ENCODE measurements around the gene TEX50. TPM values are rescaled to one million over a fixed set of nuclear protein-coding genes. Genes with fewer than 3 reads are reported as not detected.

Gene TEX50
- total RNA-seq, 1 experiment from 2014 or later: not detected

DNA sequence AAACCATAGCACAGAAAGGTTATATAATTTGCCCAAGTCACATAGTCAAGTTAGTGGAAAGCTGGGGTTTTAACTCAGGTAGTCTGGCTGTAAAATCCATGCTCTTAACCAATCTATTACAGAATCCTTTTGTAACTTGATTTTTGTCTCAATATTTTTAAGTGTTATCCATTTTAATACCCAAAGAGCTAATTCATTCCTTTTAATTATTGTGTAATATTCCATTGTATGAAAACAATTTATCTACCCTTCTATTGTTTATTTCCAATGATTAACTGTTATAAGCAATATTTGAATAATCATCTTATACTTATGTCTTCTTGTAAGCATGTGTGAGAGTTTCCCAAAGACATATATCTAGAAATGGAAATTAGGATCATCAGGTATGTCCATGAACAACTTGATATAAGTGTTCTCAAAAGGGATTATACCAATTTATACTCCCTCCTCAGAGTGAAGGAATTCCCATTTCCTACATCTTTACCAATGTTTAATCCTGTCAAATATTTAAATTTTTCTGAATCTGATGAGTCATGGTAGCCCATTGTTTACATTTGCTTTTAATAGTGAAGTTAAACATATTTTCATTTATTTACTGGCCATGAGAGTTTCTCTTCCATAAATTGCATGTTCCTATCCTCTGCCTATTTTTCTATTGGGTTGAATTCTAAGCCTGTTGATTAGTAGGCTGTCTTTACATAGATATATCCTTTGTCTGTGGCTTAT, 13.9 kb downstream of the TEX50 start:
- POLR2A ChIA-PET (ENCODE audit: unreplicated experiment): no interaction called here
- CTCF ChIA-PET: no interaction called here
- TF ChIP-seq EZH2 (IDR thresholded peaks at IDR 0.05; ENCODE audit: low read depth) (no peak), CTCF (conservative IDR thresholded peaks at IDR 0.05) (no peak)
- Histone ChIP-seq H3K9me2 (ENCODE audit: insufficient read depth) (no peaks in the 10 kb centered on the region), H3K79me2 (ENCODE audit: low read depth) (no peaks in the 10 kb centered on the region), H3K4me1 (replicated peaks; ENCODE audit: insufficient read depth) (peaks cover 5% of the 10 kb centered on the region; the same call in 1 of the 2 replicates), H3K4me2 (no peak overlapping the region), H3K27ac (no peak overlapping the region), H4K20me1 (ENCODE audit: insufficient read depth) (no peaks in the 10 kb centered on the region), H3K4me3 (no peak overlapping the region), H2AFZ (peak overlapping the region; percentile 12; the same call in 1 of the 2 replicates), H3K9me3 (ENCODE audit: insufficient read depth, low read depth) (no peaks in the 10 kb centered on the region; the same call in 1 of the 2 replicates), H3K27me3 (ENCODE audit: insufficient read depth, low read depth) (no peaks in the 10 kb centered on the region), H3F3A (ENCODE audit: insufficient read depth, low read depth) (no peaks in the 10 kb centered on the region), H3K36me3 (ENCODE audit: low read depth) (no peaks in the 10 kb centered on the region)
- intact Hi-C loops (cut with micrococcal nuclease; ENCODE audit: unreplicated experiment): no loop called here
- no TSS peak for BruUV-seq (replicated peaks)
- DNase-seq: no peak

GRCh38 chr1:173660306-173660705, 25.2 kb downstream of the TEX50 start:
- H3K9me2 ChIP-seq (ENCODE audit: insufficient read depth): peaks cover 4% of the 10 kb centered on the region
- no peak overlapping the region for H3K4me3 ChIP-seq
- DNase-seq: no peak
- H3K4me1 ChIP-seq (replicated peaks; ENCODE audit: insufficient read depth): no peaks in the 10 kb centered on the region
- H3K9me3 ChIP-seq (ENCODE audit: insufficient read depth, low read depth): no peaks in the 10 kb centered on the region; the same call in 1 of the 2 replicates
- BruUV-seq (replicated peaks): no TSS peak
- H3K36me3 ChIP-seq (ENCODE audit: low read depth): no peaks in the 10 kb centered on the region
- H3K27me3 ChIP-seq (ENCODE audit: insufficient read depth, low read depth): no peaks in the 10 kb centered on the region
- CTCF ChIA-PET: no interaction called here
- no peaks in the 10 kb centered on the region for H3F3A ChIP-seq (ENCODE audit: insufficient read depth, low read depth)
- POLR2A ChIA-PET (ENCODE audit: unreplicated experiment): no interaction called here
- intact Hi-C loops (cut with micrococcal nuclease; ENCODE audit: unreplicated experiment): no loop called here
- no peak overlapping the region for H3K4me2 ChIP-seq
- no peaks in the 10 kb centered on the region for H3K79me2 ChIP-seq (ENCODE audit: low read depth)
- H3K27ac ChIP-seq: no peak overlapping the region
- H2AFZ ChIP-seq: no peak overlapping the region
- no peaks in the 10 kb centered on the region for H4K20me1 ChIP-seq (ENCODE audit: insufficient read depth)
- TF ChIP-seq EZH2 (IDR thresholded peaks at IDR 0.05; ENCODE audit: low read depth) (no peak), CTCF (conservative IDR thresholded peaks at IDR 0.05) (no peak)

- no peak for DNase-seq
- intact Hi-C loops (cut with micrococcal nuclease; ENCODE audit: unreplicated experiment): no loop called here
- Histone ChIP-seq H2AFZ (0 out of 2 replicates have a peak overlapping the region, but pooled peaks have one; percentile 23), H3K9me2 (ENCODE audit: insufficient read depth) (peaks cover 4% of the 10 kb centered on the region), H3F3A (ENCODE audit: insufficient read depth, low read depth) (no peaks in the 10 kb centered on the region), H3K27ac (no peak overlapping the region), H3K27me3 (ENCODE audit: insufficient read depth, low read depth) (no peaks in the 10 kb centered on the region), H3K79me2 (ENCODE audit: low read depth) (no peaks in the 10 kb centered on the region), H3K36me3 (ENCODE audit: low read depth) (no peaks in the 10 kb centered on the region), H3K4me1 (replicated peaks; ENCODE audit: insufficient read depth) (no peaks in the 10 kb centered on the region), H3K4me3 (no peak overlapping the region), H3K9me3 (ENCODE audit: insufficient read depth, low read depth) (no peaks in the 10 kb centered on the region; the same call in 1 of the 2 replicates), H4K20me1 (ENCODE audit: insufficient read depth) (no peaks in the 10 kb centered on the region), H3K4me2 (no peak overlapping the region)
- no TSS peak for BruUV-seq (replicated peaks)
- ChIA-PET POLR2A (ENCODE audit: unreplicated experiment) (no interaction called here), CTCF (no interaction called here)
- TF ChIP-seq CTCF (conservative IDR thresholded peaks at IDR 0.05) (no peak), EZH2 (IDR thresholded peaks at IDR 0.05; ENCODE audit: low read depth) (no peak)
Observed at GRCh38 chr1:173661271-173661670, 26.1 kb downstream of the TEX50 start.
